Tibial nerve (tissue), 4 donors: Measurements from ENCODE around the gene CRHR2. TPM values are rescaled to one million over a fixed set of nuclear protein-coding genes. Genes with fewer than 3 reads are reported as not detected.

Experiments
- DNase-seq, 2 donors: peaks; one replicate each; pipeline ENCODE4 v3.0.0-alpha.2; 2019; ENCODE audit warnings: low spot score in 2 of 2
- H3K27ac ChIP-seq, 4 donors: fragments of 200-600 bp; sonication (generic) in 3 of 4; one replicate each; pipeline ENCODE4 v1.5.1; 2017 to 2019; ENCODE audit warnings: mild to moderate bottlenecking in 1 of 4
- H3K27me3 ChIP-seq, 2 donors: fragments of 200-600 bp; sonication (generic) in 1 of 2; one replicate each; pipeline versions ENCODE4 v1.5.1 to v1.6.0; 2017 to 2019
- H3K36me3 ChIP-seq, 3 donors: fragments of 200-600 bp; sonication (generic); one replicate each; pipeline ENCODE4 v1.5.1; 2018 to 2019
- H3K4me1 ChIP-seq, 4 donors: fragments of 200-600 bp; sonication (generic) in 3 of 4; one replicate each; pipeline ENCODE4 v1.5.1; 2017 to 2019
- H3K4me3 ChIP-seq, 4 donors: fragments of 200-600 bp; sonication (generic) in 3 of 4; one replicate each; pipeline ENCODE4 v1.5.1; 2017 to 2019; ENCODE audit warnings: mild to moderate bottlenecking in 1 of 4, moderate library complexity in 1 of 4
- H3K9me3 ChIP-seq, 4 donors: fragments of 200-600 bp; sonication (generic) in 3 of 4; one replicate each; pipeline ENCODE4 v1.5.1; 2017 to 2019
- CTCF ChIP-seq, 5 experiments: fragments of 200-600 bp in 3 of 5; fragments of 450-650 bp in 2 of 5; sonication (generic) in 3 of 5; IDR thresholded peaks; one replicate each; pipeline ENCODE4 v1.5.1; 2016 to 2019; ENCODE audit warnings: antibody characterized with exemption in 5 of 5, mild to moderate bottlenecking in 3 of 5, moderate library complexity in 2 of 5
- EP300 ChIP-seq, 2 donors: sonication (generic); formaldehyde crosslinking; IDR thresholded peaks; one replicate each; pipeline ENCODE4 v1.6.1; 2017; ENCODE audit warnings: antibody characterized with exemption in 2 of 2, mild to moderate bottlenecking in 1 of 2
- POLR2A ChIP-seq, 2 donors: fragments of 450-650 bp; IDR thresholded peaks; one replicate each; pipeline ENCODE4 v1.6.1; 2017; ENCODE audit warnings: antibody characterized with exemption in 2 of 2, mild to moderate bottlenecking in 2 of 2, moderate library complexity in 2 of 2
- WGBS, 2 donors: methylation state at CpG; one replicate each; pipeline ENCODE4 v1.1.5; 2018; 5-methylcytosine and 5-hydroxymethylcytosine counted together
- total RNA-seq, 4 donors: library from RNA; depleted of rRNA; stranded (reverse); fragments of >200 nt; gene quantifications; one replicate each; pipeline ENCODE4 v1.1.0, GENCODE V29; 2016

CRHR2 gene
- total RNA-seq, 4 donors from 2014 or later, result 0.21 to 0.44 TPM; not detected in 2

- no peaks in the 10 kb centered on the region for H3K36me3 ChIP-seq
- H3K9me3 ChIP-seq, result no peaks in the 10 kb centered on the region
- DNase-seq, result no peak
- H3K4me1 ChIP-seq, result no peaks in the 10 kb centered on the region
- no peak overlapping the region for H3K4me3 ChIP-seq
- TF ChIP-seq EP300 (IDR thresholded peaks at IDR 0.05) (no peak), CTCF (IDR thresholded peaks at IDR 0.05) (no peak), POLR2A (IDR thresholded peaks at IDR 0.05) (no peak)
- H3K27ac ChIP-seq, result no peak overlapping the region
- H3K27me3 ChIP-seq, result no peaks in the 10 kb centered on the region
- 71 to 73% methylated on average over 3 of the region's 3 CpGs for WGBS, 2 donors
Observed at GRCh38 chr7:30659312-30659711, 22.9 kb downstream of the CRHR2 start.

GRCh38 chr7:30658479-30659074 lies 23.7 kb downstream of the CRHR2 start:
- DNase-seq, result no peak
- Histone ChIP-seq H3K27me3 (no peaks in the 10 kb centered on the region), H3K27ac (no peak overlapping the region), H3K4me3 (no peak overlapping the region), H3K9me3 (no peaks in the 10 kb centered on the region), H3K4me1 (no peaks in the 10 kb centered on the region), H3K36me3 (no peaks in the 10 kb centered on the region)
- 77 to 82% methylated on average over 3 of the region's 3 CpGs for WGBS, 2 donors
- TF ChIP-seq EP300 (IDR thresholded peaks at IDR 0.05), result no peak
- no peak for TF ChIP-seq CTCF (IDR thresholded peaks at IDR 0.05)
- TF ChIP-seq POLR2A (IDR thresholded peaks at IDR 0.05), result no peak

- no peak for DNase-seq
- Histone ChIP-seq H3K36me3 (no peaks in the 10 kb centered on the region), H3K27ac (no peak overlapping the region), H3K27me3 (no peaks in the 10 kb centered on the region), H3K4me1 (no peaks in the 10 kb centered on the region), H3K4me3 (no peak overlapping the region), H3K9me3 (no peaks in the 10 kb centered on the region)
- TF ChIP-seq POLR2A (IDR thresholded peaks at IDR 0.05) (no peak), CTCF (IDR thresholded peaks at IDR 0.05) (no peak), EP300 (IDR thresholded peaks at IDR 0.05) (no peak)
- 90 to 91% methylated on average over 2 of the region's 2 CpGs for WGBS, 2 donors
Observed at GRCh38 chr7:30657131-30657530, 25.1 kb downstream of the CRHR2 start.

GRCh38 chr7:30656006-30656957 lies 26.0 kb downstream of the CRHR2 start:
- Histone ChIP-seq H3K36me3 (no peaks in the 10 kb centered on the region), H3K9me3 (no peaks in the 10 kb centered on the region), H3K4me3 (no peak overlapping the region), H3K27ac (no peak overlapping the region), H3K27me3 (no peaks in the 10 kb centered on the region), H3K4me1 (no peaks in the 10 kb centered on the region)
- DNase-seq, result no peak
- WGBS, 2 donors, result 82 to 87% methylated on average over 15 to 20 of the region's 21 CpGs
- TF ChIP-seq POLR2A (IDR thresholded peaks at IDR 0.05) (no peak), CTCF (IDR thresholded peaks at IDR 0.05) (no peak), EP300 (IDR thresholded peaks at IDR 0.05) (no peak)
